Breast epithelium (tissue), 4 donors: ENCODE results near the gene SRRM2. TPM values are rescaled to one million over a fixed set of nuclear protein-coding genes. Genes with fewer than 3 reads are reported as not detected.
A peak's percentile ranks its signal among the peaks of the same experiment; 100 is the strongest.

Source experiments
- DNase-seq, 2 donors: peaks; one replicate each; pipeline ENCODE4 v3.0.0-alpha.2; 2019; ENCODE audit warnings: low spot score in 2 of 2
- H3K27ac ChIP-seq, 2 donors: fragments of 200-600 bp; sonication (generic) in 1 of 2; one replicate each; pipeline ENCODE4 v1.5.1; 2016 to 2019; ENCODE audit warnings: mild to moderate bottlenecking in 1 of 2
- H3K27me3 ChIP-seq, 2 donors: fragments of 200-600 bp; sonication (generic) in 1 of 2; one replicate each; pipeline versions ENCODE4 v1.5.1 to v1.6.0; 2017 to 2019; ENCODE audit warnings: control low read depth in 1 of 2, mild to moderate bottlenecking in 1 of 2
- H3K36me3 ChIP-seq: fragments of 200-600 bp; one replicate; pipeline ENCODE4 v1.5.1; 2019
- H3K4me1 ChIP-seq, 2 donors: fragments of 200-600 bp; sonication (generic); one replicate each; pipeline ENCODE4 v1.5.1; 2016 to 2019; ENCODE audit warnings: control low read depth in 1 of 2
- H3K4me3 ChIP-seq, 3 donors: fragments of 200-600 bp; sonication (generic); 1 replicate in 2 of 3; 2 replicates in 1 of 3; pipeline ENCODE4 v1.5.1; 2016 to 2019; ENCODE audit warnings: mild to moderate bottlenecking in 3 of 3, moderate library complexity in 2 of 3
- H3K9me3 ChIP-seq, 2 donors: fragments of 200-600 bp; sonication (generic) in 1 of 2; one replicate each; pipeline ENCODE4 v1.5.1; 2016 to 2019; ENCODE audit warnings: control low read depth in 1 of 2
- POLR2A ChIP-seq: fragments of 450-650 bp; IDR thresholded peaks from one replicate; pipeline ENCODE4 v1.6.1; 2016; ENCODE audit warnings: antibody characterized with exemption, mild to moderate bottlenecking, moderate library complexity
- POLR2AphosphoS5 ChIP-seq, 3 donors: sonication (generic); formaldehyde crosslinking; IDR thresholded peaks; one replicate each; pipeline ENCODE4 v1.6.1; 2017; ENCODE audit warnings: antibody characterized with exemption in 3 of 3
- intact Hi-C: fragments of 100-400 bp; cut with DNase I; formaldehyde crosslinking; loops from one replicate; pipeline ENCODE4 v1.15.1; 2023; ENCODE audit warnings: low total_unique reads
- total RNA-seq, 3 donors: library from RNA; depleted of rRNA; stranded (reverse); fragments of >200 nt; gene quantifications; one replicate each; pipeline ENCODE4 v1.1.0, GENCODE V29; 2016
- TF ChIP-seq, protein P1 (sequence below), 3 donors: fragments of 450-650 bp; IDR thresholded peaks; one replicate each; pipeline ENCODE4 v1.5.1; 2016 to 2017; ENCODE audit warnings: antibody characterized with exemption in 3 of 3, mild to moderate bottlenecking in 3 of 3, moderate library complexity in 3 of 3

SRRM2 gene
- total RNA-seq, 3 donors from 2014 or later: 229 to 416 (median 388) TPM

- no peak within 1 kb of the TSS for H3K27ac ChIP-seq
- H3K9me3 ChIP-seq: no peaks in the 10 kb centered on the region
- H3K36me3 ChIP-seq: no peaks in the 10 kb centered on the region
- no peaks in the 10 kb centered on the region for H3K27me3 ChIP-seq
- intact Hi-C loops: no loop called here
- TF ChIP-seq POLR2AphosphoS5 (IDR thresholded peaks at IDR 0.05): no peak
- TF ChIP-seq POLR2A: no peak
- TF ChIP-seq, protein P1, sequence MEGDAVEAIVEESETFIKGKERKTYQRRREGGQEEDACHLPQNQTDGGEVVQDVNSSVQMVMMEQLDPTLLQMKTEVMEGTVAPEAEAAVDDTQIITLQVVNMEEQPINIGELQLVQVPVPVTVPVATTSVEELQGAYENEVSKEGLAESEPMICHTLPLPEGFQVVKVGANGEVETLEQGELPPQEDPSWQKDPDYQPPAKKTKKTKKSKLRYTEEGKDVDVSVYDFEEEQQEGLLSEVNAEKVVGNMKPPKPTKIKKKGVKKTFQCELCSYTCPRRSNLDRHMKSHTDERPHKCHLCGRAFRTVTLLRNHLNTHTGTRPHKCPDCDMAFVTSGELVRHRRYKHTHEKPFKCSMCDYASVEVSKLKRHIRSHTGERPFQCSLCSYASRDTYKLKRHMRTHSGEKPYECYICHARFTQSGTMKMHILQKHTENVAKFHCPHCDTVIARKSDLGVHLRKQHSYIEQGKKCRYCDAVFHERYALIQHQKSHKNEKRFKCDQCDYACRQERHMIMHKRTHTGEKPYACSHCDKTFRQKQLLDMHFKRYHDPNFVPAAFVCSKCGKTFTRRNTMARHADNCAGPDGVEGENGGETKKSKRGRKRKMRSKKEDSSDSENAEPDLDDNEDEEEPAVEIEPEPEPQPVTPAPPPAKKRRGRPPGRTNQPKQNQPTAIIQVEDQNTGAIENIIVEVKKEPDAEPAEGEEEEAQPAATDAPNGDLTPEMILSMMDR (IDR thresholded peaks at IDR 0.05): no peak
- peaks cover 1 to 5% of the 10 kb centered on the region in 2 donors for H3K4me1 ChIP-seq
- peak within 1 kb of the TSS in 2 of 3 donors; percentile 37 to 53 for H3K4me3 ChIP-seq
- peak in 1 of 2 donors; percentile 43 for DNase-seq
These were observed 64.4 kb downstream of the SRRM2 start, which contains the start of gene PRSS21 for GRCh38 chr16:2816751-2817339. PRSS21 (plus strand) TSS chr16:2817237; CDS start chr16:2817269, 32 bp downstream.

- Histone ChIP-seq H3K27ac (no peak overlapping the region), H3K36me3 (no peaks in the 10 kb centered on the region), H3K27me3 (no peaks in the 10 kb centered on the region), H3K4me3 (peak overlapping the region in 2 of 3 donors; percentile 37 to 53), H3K4me1 (no peaks in the 10 kb centered on the region), H3K9me3 (no peaks in the 10 kb centered on the region)
- intact Hi-C loops: no loop called here
- TF ChIP-seq POLR2A (no peak), POLR2AphosphoS5 (IDR thresholded peaks at IDR 0.05) (no peak)
- TF ChIP-seq, protein P1 (IDR thresholded peaks at IDR 0.05): no peak
- DNase-seq: peak in 1 of 2 donors; percentile 49
These were observed 65.2 kb downstream of the SRRM2 start for GRCh38 chr16:2817340-2818271.

DNA sequence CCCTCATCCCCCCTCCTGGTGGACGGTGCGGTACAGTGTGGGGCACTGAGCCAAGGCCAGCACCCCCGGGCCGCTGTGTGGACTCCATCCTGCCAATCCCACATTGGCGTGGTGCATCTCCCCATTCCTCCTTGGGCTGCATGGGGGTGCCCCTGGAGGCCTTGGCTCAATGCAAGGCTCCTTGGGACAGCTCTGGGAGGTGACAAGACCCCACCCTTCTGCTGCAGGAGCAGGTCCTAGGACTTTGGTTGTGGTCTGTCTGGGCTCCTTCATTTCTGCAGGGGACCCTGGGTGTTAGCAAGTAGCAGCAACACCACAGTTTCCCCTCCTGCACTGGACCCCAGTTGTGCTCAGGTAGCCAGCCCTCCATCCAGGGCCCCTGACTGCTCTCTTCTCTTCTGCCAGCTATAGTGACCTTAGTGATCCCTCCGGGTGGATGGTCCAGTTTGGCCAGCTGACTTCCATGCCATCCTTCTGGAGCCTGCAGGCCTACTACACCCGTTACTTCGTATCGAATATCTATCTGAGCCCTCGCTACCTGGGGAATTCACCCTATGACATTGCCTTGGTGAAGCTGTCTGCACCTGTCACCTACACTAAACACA is 65.9 kb downstream of the SRRM2 start:
- Histone ChIP-seq H3K9me3 (no peaks in the 10 kb centered on the region), H3K4me1 (no peaks in the 10 kb centered on the region), H3K27ac (no peak overlapping the region), H3K36me3 (no peaks in the 10 kb centered on the region), H3K27me3 (no peaks in the 10 kb centered on the region), H3K4me3 (no peak overlapping the region)
- DNase-seq: peak in 1 of 2 donors; percentile 43
- intact Hi-C loops: no loop called here
- TF ChIP-seq POLR2A: no peak

GRCh38 chr16:2819179-2819938 is 66.9 kb downstream of the SRRM2 start:
- no peak for TF ChIP-seq POLR2AphosphoS5 (IDR thresholded peaks at IDR 0.05)
- no peak for TF ChIP-seq POLR2A
- TF ChIP-seq, protein P1 (IDR thresholded peaks at IDR 0.05): no peak
- no peak overlapping the region for H3K27ac ChIP-seq
- H3K9me3 ChIP-seq: no peaks in the 10 kb centered on the region
- no peaks in the 10 kb centered on the region for H3K27me3 ChIP-seq
- peak in 1 of 2 donors; percentile 45 for DNase-seq
- intact Hi-C loops: no loop called here
- no peaks in the 10 kb centered on the region for H3K4me1 ChIP-seq
- no peak overlapping the region for H3K4me3 ChIP-seq
- H3K36me3 ChIP-seq: no peaks in the 10 kb centered on the region
